HG03280 (cell line): Measurements from ENCODE around the gene GEMIN2.
"Not testable (repeated sequence)": the region's sequence is repeated elsewhere in the genome, so short reads cannot be mapped to it uniquely, and the experiment has no call there.

Source experiments
- ATAC-seq: cut with Tn5 transposase; IDR thresholded peaks from one replicate; pipeline ENCODE4 v1.9.1; 2021; ENCODE audit warnings: mild to moderate bottlenecking, moderate library complexity; ENCODE audit not compliant: unreplicated experiment

GEMIN2 gene

GRCh38 chr14:39109893-39110715, 4.0 kb upstream of the GEMIN2 start:
- no peak for ATAC-seq

- no peak for ATAC-seq
These were observed 444 bp upstream of the GEMIN2 start for GRCh38 chr14:39113685-39114072.

GRCh38 chr14:39122330-39123138, 8.4 kb downstream of the GEMIN2 start:
- ATAC-seq, result no peak

GRCh38 chr14:39137835-39138234, 23.7 kb downstream of the GEMIN2 start:
- ATAC-seq, result not testable (repeated sequence)

GRCh38 chr14:39138440-39138839, 24.3 kb downstream of the GEMIN2 start:
- ATAC-seq, result no peak

- ATAC-seq, result no peak
These were observed 26.0 kb downstream of the GEMIN2 start for GRCh38 chr14:39140170-39140569.

GRCh38 chr14:39141623-39142022, 27.5 kb downstream of the GEMIN2 start:
- ATAC-seq, result not testable (repeated sequence)

- ATAC-seq, result not testable (repeated sequence)
These were observed 29.1 kb downstream of the GEMIN2 start for GRCh38 chr14:39143226-39143625.

- no peak for ATAC-seq
These were observed 31.3 kb downstream of the GEMIN2 start for GRCh38 chr14:39145266-39145966.

- no peak for ATAC-seq
These were observed 40.6 kb downstream of the GEMIN2 start for GRCh38 chr14:39154594-39155189.

GRCh38 chr14:39157491-39157890, 43.4 kb downstream of the GEMIN2 start:
- no peak for ATAC-seq

- no peak for ATAC-seq
These were observed 44.2 kb downstream of the GEMIN2 start for GRCh38 chr14:39158222-39158858.

- no peak for ATAC-seq
These were observed 46.4 kb downstream of the GEMIN2 start for GRCh38 chr14:39160494-39160893.

- not testable (repeated sequence) for ATAC-seq
These were observed 53.7 kb downstream of the GEMIN2 start for GRCh38 chr14:39167797-39168320.

- no peak for ATAC-seq
These were observed 54.5 kb downstream of the GEMIN2 start for GRCh38 chr14:39168591-39168990.

GRCh38 chr14:39169541-39169900, 55.4 kb downstream of the GEMIN2 start:
- ATAC-seq, result no peak

GRCh38 chr14:39173198-39173597, 59.1 kb downstream of the GEMIN2 start:
- no peak for ATAC-seq

GRCh38 chr14:39174560-39175444, 60.7 kb downstream of the GEMIN2 start, which contains the start of gene PNN:
Gene PNN, plus strand, starts transcription at chr14:39175254. Its CDS starts 26 bp downstream, at chr14:39175280.
- peak; percentile 95 for ATAC-seq
